Measurements from ENCODE around the gene RNF169.

DNA sequence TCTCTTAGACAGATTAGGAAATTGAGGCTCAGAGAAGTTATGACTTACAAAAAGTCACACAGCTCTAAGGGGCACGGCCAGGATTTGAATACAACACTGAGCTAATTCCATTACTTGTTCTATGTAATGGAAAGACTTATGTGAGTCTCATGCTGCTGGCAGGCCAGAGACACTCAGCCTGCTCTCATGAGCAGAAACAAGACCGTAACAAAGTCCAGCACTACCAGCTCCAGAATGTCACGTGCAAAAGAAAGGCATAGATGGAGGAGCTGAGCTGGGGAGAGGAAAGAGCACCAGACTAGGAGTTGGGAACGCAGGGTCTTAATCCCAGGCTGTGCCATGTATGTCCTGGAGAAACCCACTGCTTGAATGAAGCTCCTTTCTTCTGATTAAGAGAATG, 19.3 kb upstream of the RNF169 start:
- TF ChIP-seq, protein P1, sequence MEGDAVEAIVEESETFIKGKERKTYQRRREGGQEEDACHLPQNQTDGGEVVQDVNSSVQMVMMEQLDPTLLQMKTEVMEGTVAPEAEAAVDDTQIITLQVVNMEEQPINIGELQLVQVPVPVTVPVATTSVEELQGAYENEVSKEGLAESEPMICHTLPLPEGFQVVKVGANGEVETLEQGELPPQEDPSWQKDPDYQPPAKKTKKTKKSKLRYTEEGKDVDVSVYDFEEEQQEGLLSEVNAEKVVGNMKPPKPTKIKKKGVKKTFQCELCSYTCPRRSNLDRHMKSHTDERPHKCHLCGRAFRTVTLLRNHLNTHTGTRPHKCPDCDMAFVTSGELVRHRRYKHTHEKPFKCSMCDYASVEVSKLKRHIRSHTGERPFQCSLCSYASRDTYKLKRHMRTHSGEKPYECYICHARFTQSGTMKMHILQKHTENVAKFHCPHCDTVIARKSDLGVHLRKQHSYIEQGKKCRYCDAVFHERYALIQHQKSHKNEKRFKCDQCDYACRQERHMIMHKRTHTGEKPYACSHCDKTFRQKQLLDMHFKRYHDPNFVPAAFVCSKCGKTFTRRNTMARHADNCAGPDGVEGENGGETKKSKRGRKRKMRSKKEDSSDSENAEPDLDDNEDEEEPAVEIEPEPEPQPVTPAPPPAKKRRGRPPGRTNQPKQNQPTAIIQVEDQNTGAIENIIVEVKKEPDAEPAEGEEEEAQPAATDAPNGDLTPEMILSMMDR (IDR thresholded peaks at IDR 0.05) = no peak
- TF ChIP-seq EZH2 (IDR thresholded peaks at IDR 0.05; ENCODE audit: borderline replicate concordance, insufficient read depth, low read depth, low read length, poor library complexity, severe bottlenecking) = no peak
